ENCODE results near the gene CPED1. TPM values are rescaled to one million over a fixed set of nuclear protein-coding genes. Genes with fewer than 3 reads are reported as not detected.

The CPED1 gene
- total RNA-seq, 4 donors from 2014 or later: 15.0 to 32.1 (median 21.8) TPM

DNA sequence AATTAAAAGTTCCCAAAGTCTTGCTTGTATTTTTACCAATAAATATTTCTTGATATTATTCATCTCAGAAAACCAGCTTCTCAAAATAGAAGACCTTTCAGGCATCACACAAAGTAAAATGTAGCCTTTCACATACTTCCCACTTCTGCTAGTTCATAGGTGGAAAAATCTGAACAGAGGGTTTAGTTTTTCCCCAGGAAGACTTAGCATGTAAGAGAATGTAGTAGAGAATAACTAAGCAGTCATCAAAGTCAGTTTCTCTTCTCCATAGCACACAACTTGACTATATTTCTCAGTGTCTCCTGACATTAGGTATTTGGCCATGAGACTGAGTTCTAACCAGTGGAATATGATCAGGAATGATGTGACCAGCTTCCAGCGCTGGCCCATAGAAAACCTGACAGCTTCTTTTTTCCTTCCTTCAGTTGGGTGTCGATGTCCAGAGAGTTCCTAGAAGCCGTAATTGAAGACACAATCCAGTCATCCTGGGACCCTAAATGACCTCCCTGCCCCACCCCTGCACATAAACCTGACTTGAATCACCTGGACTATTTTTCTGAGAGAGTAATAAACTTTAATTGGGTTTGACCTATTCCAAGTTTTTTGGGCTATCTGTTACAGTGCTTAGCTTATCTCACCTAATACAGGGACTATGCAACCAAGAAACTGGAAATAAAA is 272.8 kb downstream of the CPED1 start:
- Histone ChIP-seq H3K36me3 (peaks cover 0 to 15% (median 0%) of the 10 kb centered on the region in 3 donors), H3K27ac (no peak overlapping the region), H3K4me1 (no peaks in the 10 kb centered on the region), H3K9me3 (no peaks in the 10 kb centered on the region), H3K4me3 (no peak overlapping the region), H3K27me3 (no peaks in the 10 kb centered on the region)
- TF ChIP-seq EP300 (IDR thresholded peaks at IDR 0.05): no peak
- no peak for TF ChIP-seq POLR2A (IDR thresholded peaks at IDR 0.05)
- TF ChIP-seq, protein P1, sequence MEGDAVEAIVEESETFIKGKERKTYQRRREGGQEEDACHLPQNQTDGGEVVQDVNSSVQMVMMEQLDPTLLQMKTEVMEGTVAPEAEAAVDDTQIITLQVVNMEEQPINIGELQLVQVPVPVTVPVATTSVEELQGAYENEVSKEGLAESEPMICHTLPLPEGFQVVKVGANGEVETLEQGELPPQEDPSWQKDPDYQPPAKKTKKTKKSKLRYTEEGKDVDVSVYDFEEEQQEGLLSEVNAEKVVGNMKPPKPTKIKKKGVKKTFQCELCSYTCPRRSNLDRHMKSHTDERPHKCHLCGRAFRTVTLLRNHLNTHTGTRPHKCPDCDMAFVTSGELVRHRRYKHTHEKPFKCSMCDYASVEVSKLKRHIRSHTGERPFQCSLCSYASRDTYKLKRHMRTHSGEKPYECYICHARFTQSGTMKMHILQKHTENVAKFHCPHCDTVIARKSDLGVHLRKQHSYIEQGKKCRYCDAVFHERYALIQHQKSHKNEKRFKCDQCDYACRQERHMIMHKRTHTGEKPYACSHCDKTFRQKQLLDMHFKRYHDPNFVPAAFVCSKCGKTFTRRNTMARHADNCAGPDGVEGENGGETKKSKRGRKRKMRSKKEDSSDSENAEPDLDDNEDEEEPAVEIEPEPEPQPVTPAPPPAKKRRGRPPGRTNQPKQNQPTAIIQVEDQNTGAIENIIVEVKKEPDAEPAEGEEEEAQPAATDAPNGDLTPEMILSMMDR (IDR thresholded peaks at IDR 0.05): no peak
- no peak for DNase-seq (ENCODE audit: low spot score in 2 of 2)
- 61 to 73% methylated on average over 3 of the region's 3 CpGs for WGBS, 2 donors

DNA sequence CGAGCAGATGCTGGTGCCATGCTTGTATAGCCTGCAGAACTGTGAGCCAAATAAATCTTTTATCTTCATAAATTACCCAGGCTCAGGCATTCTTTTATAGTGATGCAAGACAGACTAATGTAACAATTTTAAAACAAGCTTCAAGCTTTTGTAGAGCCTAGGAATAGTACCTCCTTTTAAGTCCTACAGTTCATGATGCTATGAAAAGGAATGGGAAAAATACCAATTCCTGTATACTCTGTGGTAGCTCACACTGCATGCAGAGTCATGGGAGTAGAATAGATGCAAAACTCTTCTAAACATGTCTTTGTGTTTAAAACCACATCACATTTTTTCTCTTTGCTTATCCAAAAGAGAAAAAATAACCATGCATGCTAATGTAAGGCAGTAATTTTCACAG is 273.7 kb downstream of the CPED1 start:
- H3K36me3 ChIP-seq: peaks cover 0 to 23% (median 0%) of the 10 kb centered on the region in 3 donors
- H3K4me3 ChIP-seq: no peak overlapping the region
- 79 to 91% methylated on average over 1 of the region's 1 CpG for WGBS, 2 donors
- no peak for DNase-seq (ENCODE audit: low spot score in 2 of 2)
- H3K9me3 ChIP-seq: no peaks in the 10 kb centered on the region
- no peak for TF ChIP-seq POLR2A (IDR thresholded peaks at IDR 0.05)
- TF ChIP-seq EP300 (IDR thresholded peaks at IDR 0.05): no peak
- TF ChIP-seq, protein P1 (IDR thresholded peaks at IDR 0.05): no peak
- no peaks in the 10 kb centered on the region for H3K27me3 ChIP-seq
- H3K4me1 ChIP-seq: no peaks in the 10 kb centered on the region
- no peak overlapping the region for H3K27ac ChIP-seq

DNA sequence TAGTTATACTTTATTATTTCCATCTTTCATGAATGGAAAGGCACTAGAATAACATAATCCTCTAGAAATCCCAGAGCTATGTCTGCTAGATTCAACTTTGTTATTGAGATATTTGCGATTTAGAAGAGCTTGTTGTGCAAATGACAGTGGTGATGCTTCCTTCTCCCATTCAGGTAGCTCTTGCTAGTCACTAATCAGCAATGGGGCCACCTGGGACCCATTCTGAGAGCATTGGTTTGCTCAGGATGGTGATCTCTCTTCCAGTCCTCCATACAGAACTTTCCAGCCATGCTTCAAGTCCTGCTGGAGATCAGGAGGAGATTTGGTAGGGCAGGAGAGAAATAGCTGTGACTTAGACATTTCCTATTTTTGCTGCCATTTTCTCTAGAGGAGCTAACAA is 274.5 kb downstream of the CPED1 start:
- Histone ChIP-seq H3K36me3 (peaks cover 0 to 31% (median 0%) of the 10 kb centered on the region in 3 donors), H3K4me1 (no peaks in the 10 kb centered on the region), H3K27ac (no peak overlapping the region), H3K9me3 (no peaks in the 10 kb centered on the region), H3K27me3 (no peaks in the 10 kb centered on the region), H3K4me3 (no peak overlapping the region)
- TF ChIP-seq, protein P1 (IDR thresholded peaks at IDR 0.05): no peak
- TF ChIP-seq EP300 (IDR thresholded peaks at IDR 0.05): no peak
- TF ChIP-seq POLR2A (IDR thresholded peaks at IDR 0.05): no peak
- DNase-seq (ENCODE audit: low spot score in 2 of 2): no peak
- 83 to 94% methylated on average over 1 of the region's 1 CpG for WGBS, 2 donors

DNA sequence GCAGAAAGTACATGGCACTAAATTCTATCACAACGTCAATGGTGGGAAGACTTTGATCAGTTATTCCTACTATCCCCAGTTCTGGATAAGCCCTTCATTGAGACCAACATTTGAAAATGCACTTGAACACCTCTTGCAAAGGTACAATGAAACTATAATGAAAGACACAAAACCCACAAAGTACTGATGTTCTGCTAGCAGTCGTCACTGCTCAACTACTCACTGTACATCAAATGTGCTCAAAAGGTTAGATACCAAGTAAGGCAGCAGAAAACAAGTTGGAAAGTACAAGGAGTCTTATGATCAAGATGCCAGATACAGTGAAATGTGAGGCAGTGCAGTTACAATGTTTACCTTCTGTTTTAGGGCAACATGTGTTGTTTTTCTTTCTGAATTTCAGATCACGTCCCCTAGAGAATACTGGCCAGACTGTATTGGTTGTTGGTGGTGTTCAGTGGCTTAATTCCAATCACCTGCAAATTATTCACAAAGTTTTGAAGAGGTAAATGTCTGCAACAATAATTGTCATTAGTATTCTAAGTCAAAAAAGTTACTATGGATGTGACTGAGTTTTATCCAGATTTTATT is 277.9 kb downstream of the CPED1 start:
- H3K27ac ChIP-seq: no peak overlapping the region
- no peaks in the 10 kb centered on the region for H3K27me3 ChIP-seq
- DNase-seq (ENCODE audit: low spot score in 2 of 2): no peak
- H3K9me3 ChIP-seq: no peaks in the 10 kb centered on the region
- no peak overlapping the region for H3K4me3 ChIP-seq
- H3K4me1 ChIP-seq: no peaks in the 10 kb centered on the region
- TF ChIP-seq, protein P1 (IDR thresholded peaks at IDR 0.05): no peak
- TF ChIP-seq EP300 (IDR thresholded peaks at IDR 0.05): no peak
- TF ChIP-seq POLR2A (IDR thresholded peaks at IDR 0.05): no peak
- peaks cover 0 to 46% (median 0%) of the 10 kb centered on the region in 3 donors for H3K36me3 ChIP-seq
- 85 to 90% methylated on average over 3 of the region's 3 CpGs for WGBS, 2 donors

DNA sequence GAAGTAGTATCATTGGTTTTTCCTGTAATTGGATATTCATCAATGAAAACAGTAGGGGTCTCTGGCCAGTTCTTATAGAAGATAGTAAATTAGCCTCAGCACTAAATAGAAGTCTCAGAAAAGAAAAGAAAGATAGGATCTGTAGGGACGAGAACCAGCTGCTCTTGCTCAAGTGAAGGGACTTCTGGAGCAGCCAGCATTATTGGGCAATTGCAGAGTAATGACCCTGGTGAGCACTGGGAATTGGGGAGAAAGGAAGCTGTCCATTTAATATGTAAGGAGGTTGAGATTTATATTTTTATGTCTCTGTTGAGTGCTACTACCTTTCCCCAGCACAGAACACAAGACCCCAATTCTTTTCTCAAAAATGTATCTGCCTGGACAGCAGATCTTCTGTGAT is 279.1 kb downstream of the CPED1 start:
- H3K36me3 ChIP-seq: peaks cover 0 to 44% (median 0%) of the 10 kb centered on the region in 3 donors
- H3K4me3 ChIP-seq: no peak overlapping the region
- 72 to 79% methylated on average over 1 of the region's 1 CpG for WGBS, 2 donors
- no peak for DNase-seq (ENCODE audit: low spot score in 2 of 2)
- TF ChIP-seq POLR2A (IDR thresholded peaks at IDR 0.05) (no peak), EP300 (IDR thresholded peaks at IDR 0.05) (no peak)
- TF ChIP-seq, protein P1 (IDR thresholded peaks at IDR 0.05): no peak
- H3K9me3 ChIP-seq: no peaks in the 10 kb centered on the region
- no peak overlapping the region for H3K27ac ChIP-seq
- no peaks in the 10 kb centered on the region for H3K27me3 ChIP-seq
- no peaks in the 10 kb centered on the region for H3K4me1 ChIP-seq

Measured in tibial nerve (tissue), 4 donors.